HPDE6-E6E7 (cell line): ENCODE results near the gene CAND2.
"Not testable (repeated sequence)": the region's sequence is repeated elsewhere in the genome, so short reads cannot be mapped to it uniquely, and the experiment has no call there.

ENCODE experiments used
- DNase-seq: peaks from one replicate; pipeline ENCODE4 v3.0.0; 2011; ENCODE audit warnings: missing footprints; ENCODE audit errors: extremely low spot score

CAND2 gene

GRCh38 chr3:12830785-12831156 is 34.3 kb downstream of the CAND2 start:
- no peak for DNase-seq

- no peak for DNase-seq
These were observed 34.9 kb downstream of the CAND2 start for GRCh38 chr3:12831301-12831866.

DNA sequence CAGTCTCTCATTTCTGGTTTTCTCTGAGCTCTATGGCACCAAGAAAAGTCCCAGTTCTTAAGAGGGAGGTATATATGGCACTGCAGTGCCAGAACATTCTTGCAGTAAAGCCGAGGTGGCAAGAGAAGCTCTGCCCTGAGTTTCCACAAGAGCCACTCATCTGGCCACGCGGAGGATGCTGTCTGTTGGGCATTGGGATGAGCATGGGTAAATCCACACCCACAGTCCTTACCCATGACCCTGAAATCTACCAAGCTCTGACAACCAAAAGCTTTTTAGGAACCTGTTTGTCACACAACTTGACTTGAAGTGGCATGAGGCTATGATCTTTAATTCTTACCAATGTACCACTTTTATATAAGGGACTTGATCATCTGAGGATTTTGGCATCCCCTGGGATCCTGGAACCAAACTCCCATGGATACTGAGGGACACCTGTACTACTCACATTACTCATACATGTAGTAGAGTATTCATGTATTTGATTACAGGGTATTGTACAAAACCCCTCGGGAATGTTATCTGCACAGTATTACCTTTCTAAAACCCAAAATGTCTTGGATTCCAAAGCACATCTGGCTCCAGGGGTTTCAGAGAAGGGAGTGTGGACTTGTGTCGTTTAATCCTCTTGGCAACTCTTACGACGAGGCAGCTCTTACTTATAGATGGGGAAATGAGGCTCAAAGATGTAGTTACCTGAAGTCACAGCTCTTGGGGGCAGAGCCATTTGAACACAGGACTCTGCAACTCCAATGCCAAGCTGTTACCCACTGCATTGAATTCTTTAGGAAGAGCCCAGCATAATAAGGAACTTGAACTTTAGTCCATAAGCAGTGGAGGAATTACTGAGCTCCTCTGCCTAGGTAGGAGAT is 36.1 kb downstream of the CAND2 start:
- DNase-seq = no peak

GRCh38 chr3:12833222-12834161 is 37.0 kb downstream of the CAND2 start:
- no peak for DNase-seq

DNA sequence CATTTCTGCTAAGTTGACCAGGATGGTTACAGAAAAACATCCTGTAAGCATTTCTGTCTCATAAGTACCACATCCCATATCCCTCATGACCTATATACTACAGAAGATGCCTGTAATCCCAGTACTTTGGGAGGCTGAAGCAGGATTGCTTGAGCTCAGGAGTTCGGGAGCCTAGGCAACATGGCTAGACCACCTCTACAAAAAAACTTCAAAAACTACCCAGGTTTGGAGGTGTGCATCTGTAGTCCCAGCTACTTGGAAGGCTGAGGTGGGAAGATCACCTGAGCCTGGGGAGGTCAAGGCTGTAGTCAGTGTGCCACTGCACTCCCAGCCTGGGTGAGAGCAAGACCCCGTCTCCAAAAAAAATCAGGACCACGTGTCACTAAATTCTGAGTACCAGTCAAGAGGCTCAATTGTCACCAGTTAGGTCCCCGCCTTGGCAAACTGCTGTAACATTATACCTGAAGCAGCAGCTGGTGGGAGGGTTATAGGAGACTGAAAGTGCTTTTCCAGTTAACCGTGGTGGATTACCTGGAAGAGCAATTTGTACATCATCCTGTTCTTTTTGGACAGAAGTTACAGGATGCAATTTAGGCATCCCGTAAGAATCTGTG is 38.7 kb downstream of the CAND2 start:
- no peak for DNase-seq

- no peak for DNase-seq
These were observed 41.0 kb downstream of the CAND2 start for GRCh38 chr3:12837295-12837986.

DNA sequence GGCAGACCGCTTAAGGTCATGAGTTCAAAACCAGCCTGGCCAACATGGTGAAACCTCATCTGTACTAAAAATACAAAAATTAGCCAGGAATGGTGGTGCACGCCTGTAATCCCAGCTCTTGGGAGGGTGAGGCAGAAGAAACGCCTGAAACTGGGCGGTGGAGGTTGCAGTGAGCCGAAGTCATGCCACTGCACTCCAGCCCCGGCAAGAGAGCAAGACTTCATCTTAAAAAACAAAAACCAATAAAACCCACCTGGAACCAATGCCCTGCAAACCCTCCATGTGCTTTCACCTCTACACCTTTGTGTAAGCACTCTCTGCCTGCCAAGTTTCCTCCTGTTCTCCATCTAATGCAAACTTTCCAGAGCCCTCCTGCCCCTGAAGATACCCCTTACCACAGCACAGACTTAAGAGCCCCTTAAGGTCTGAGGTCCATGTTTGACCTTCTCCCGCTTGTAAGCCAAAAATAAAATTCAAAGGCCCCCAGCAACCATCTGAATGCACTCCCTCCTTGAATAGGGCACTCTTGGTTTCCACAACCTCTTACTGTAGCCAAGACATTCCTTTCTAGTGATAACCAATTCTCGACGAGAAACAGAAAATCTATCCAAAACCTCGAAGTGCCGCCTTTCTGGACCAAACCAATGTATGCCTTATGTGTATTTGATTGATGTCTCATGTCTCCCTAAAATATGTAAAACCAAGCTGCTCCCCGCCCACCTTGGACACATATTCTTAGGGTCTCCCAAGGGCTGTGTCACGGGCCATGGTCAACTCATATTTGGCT is 41.9 kb downstream of the CAND2 start:
- DNase-seq = no peak

DNA sequence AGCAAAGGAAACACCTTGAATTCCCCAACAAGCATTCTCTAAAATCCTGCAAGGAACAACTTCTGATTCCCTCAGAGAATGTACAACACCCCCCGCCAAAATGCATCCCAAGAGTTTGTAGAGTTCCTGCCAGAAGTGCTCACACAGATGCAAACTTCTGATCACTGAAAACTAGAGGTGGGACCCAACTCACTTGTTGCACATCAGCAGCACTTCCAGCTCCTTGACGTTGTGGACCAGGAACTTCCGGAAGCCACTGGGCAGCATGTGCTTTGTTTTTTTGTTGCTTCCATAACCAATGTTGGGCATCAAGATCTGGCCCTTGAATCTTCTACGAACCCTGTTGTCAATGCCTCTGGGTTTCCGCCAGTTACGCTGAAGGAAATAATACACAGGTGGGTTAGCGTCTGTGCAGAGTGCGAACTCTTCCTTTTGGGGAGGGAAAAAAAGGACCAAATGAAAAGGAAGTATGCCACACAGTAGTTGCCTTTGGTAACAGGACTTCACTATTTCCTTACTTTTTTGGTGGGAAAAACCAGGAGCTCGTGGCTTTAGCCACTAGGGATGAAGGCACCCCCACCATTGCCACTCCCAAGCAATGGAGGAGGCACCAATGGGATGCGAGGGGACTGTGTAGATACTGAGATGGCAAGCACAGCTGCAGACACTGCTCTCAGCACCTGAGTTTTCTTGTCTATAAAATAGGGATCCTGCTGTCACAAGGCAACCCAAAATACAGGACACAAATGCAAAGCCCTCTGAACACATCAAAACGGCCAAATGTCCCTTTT is 42.9 kb downstream of the CAND2 start:
- DNase-seq = no peak

- DNase-seq = not testable (repeated sequence)
These were observed 43.7 kb downstream of the CAND2 start for GRCh38 chr3:12840148-12840547.

DNA sequence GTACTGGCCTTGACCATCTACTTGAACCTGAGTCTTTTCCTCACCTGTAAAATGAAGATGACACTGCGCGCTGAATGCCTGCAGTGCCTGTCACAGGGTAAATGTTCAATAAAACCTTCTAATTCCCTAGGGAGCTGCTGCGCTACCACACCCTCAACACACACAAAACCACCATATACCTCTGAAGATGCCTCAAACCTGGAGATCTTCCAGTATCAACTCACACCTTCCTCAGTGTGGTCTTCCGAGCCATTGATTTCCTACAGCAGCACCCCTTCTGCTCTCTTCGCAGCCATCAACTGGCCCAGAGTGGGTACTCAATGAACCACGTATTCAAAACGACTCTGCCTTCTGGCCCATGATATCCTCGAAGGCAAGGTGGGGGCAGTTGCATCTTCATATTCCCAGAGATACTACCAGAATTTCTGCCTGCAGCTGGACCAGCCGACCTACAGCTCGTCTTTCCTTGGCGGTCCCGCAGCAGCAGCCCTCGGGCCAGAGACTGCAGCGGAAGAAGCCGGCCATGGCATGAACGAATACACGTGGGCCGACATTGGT is 44.2 kb downstream of the CAND2 start:
- no peak for DNase-seq

GRCh38 chr3:12841149-12841969 is 44.9 kb downstream of the CAND2 start, which contains the start of gene RPL32:
TSS of gene RPL32 (minus strand) at chr3:12841565. CDS start at chr3:12840237, 1,328 bp downstream.
- DNase-seq = peak; percentile 38

GRCh38 chr3:12841970-12842328 is 45.5 kb downstream of the CAND2 start:
- DNase-seq = no peak

DNA sequence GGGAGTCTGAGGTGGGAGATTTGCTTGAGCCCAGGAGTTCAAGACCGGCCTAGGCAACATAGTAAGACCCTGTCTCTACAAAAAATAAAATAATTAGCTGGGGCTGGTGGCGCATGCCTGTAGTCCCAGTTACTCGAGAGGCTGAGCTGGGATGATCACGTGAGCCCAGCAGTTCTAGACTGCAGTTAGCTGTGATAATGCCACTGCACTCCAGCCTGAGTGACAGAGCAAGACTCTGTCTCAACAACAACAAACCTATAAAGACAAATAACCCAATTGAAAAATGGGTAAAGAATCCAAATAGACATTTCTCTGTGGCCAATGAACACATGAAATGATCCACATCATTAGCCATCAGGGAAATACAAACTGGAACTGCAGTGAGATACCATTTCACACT is 46.0 kb downstream of the CAND2 start:
- DNase-seq = no peak

GRCh38 chr3:12845811-12846210 is 49.3 kb downstream of the CAND2 start:
- no peak for DNase-seq

GRCh38 chr3:12852201-12852600 is 55.7 kb downstream of the CAND2 start:
- no peak for DNase-seq

GRCh38 chr3:12853847-12854246 is 57.4 kb downstream of the CAND2 start:
- not testable (repeated sequence) for DNase-seq

GRCh38 chr3:12854565-12854964 is 58.1 kb downstream of the CAND2 start:
- no peak for DNase-seq

GRCh38 chr3:12856626-12857025 is 60.1 kb downstream of the CAND2 start:
- DNase-seq = no peak
